AG20443 (cell line): ENCODE results near the gene CAMK1G.

Source experiments
- DNase-seq: peaks from one replicate; pipeline ENCODE4 v3.0.0; 2012; ENCODE audit warnings: low spot score, mixed read lengths

The CAMK1G gene

GRCh38 chr1:209583408-209583807, at the start of gene CAMK1G:
TSS of gene CAMK1G (plus strand) at chr1:209583714. CDS start at chr1:209594984, 11,270 bp downstream.
- DNase-seq: peak; percentile 70

- no peak for DNase-seq
These were observed 48.8 kb upstream of the CAMK1G start for GRCh38 chr1:209534496-209535250.

DNA sequence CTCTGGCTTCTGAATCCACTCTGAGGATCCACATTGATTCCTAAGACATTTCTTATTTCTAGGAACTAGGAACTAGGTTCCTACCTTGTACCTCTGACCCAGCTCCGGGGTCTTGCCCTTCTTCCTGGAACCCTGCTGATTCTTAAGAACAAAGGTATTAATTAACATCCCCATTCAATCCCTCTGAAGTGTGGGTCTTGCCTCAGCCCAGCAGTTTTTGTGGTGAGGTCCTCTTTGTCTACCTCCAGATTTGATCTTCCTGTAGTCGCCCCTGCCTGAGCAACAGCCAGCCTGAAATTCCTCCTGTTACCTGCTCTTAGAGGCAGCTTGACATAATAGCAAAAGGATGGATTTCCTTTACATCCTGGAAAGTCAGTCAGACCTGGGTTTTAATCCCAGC, 46.7 kb upstream of the CAMK1G start:
- DNase-seq: no peak

GRCh38 chr1:209537336-209538114, 46.0 kb upstream of the CAMK1G start:
- DNase-seq: no peak

DNA sequence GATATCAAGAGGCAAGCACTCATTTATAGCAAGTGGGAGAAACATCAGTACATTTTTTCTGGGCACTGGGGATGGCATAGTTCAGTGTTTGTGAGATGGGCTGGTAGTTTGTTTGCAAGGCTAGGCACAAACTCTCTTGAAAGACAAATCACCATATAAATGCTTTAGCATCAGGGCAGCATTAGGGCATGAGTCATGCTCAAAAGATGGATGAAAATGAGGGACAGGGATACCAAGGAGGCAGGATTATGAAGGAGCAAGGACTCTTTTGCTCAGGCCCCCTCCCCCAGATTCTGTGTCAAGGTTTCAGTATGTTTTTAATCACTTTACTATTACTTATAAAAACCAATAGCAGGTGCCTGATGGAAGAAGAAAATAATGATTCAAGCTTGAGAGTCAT, 43.9 kb upstream of the CAMK1G start:
- no peak for DNase-seq

GRCh38 chr1:209542585-209542984, 40.9 kb upstream of the CAMK1G start:
- DNase-seq: no peak

DNA sequence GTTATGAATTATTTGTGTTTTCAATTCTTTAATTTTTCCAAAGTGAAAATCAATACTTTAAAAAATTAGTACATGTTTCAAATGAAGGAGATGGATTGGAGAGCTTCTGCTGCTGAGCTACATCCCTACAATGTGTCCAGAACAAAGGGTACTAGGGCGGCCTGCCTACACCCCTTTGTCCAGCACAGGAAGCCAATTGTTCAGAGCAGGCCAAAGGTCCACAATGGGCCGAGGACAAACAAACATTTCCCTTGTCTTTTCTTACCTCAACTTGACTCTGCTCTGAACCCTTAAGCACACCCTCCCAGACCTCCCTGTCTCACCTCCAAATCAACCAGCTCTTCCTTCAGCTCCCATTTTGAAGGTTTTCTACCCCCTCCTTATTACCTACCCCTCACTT, 39.4 kb upstream of the CAMK1G start:
- DNase-seq: no peak

DNA sequence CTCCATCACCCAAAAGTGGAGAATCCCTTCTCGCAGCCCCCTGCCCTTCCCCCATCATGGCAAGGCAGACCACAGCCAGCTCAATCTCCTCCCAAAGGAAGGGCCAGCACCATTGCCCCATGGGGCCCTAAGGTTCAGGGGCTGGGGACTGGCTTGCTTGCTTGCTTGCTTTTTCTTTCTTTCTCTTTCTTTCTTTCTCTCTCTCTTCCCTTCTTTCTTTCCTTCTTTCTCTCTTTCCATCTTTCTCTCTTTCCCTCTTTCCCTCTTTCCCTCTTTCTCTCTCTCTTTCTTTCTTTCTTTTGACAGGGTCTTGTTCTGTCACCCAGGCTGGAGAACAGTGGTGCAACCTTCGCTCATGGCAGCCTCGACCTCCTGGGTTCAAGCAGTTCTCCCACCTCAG, 38.1 kb upstream of the CAMK1G start:
- DNase-seq: no peak

DNA sequence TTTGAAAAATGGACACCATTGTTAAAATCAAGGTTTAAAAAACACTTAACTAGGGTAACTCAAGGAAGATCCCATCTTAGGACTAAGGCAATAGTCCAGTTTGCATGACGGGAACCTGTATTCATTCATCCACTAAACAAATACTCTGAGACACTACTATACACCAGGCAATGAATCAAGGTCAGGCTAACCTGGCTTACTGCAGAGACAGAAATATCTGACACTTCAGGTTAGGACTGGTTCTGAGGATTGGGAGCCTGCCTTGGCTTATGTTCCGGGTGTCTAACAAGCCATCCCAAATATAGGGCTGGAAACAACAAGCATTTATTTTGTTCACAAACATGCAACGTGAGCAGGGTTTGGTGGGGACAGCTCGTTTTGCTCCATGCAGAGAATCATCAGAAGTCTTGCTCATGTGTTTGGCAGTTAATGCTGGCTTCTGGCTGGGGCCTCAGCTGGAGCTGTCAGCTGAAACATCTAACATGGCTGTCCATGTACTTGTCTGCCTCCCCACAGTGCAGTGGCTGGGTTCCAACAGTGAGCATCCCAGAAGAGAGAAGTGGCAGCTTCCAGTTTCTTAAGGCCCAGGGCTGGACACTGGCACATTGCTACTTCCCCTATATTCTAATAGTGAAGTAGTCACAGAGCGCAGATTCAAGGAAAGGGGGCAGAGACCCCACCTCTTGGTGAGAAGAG, 37.0 kb upstream of the CAMK1G start:
- no peak for DNase-seq

DNA sequence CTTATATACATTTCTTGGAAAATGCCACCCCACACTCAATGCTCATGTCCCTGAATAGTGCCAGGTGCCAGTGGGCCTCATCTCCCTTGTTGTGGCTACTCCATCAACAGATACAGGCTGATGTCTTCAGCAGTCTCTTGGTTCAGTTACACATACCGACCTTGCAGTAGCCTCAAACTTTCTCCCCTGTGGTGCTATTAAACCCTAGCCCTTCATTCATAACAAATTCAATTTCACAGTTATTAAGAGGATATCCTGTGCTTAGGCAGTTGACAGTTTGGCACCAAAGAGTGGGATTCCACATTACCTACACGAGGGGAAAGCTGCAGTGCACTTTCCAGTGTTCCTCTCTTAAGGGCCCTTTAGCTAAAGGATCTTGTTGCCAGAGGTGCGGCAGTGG, 35.9 kb upstream of the CAMK1G start:
- no peak for DNase-seq

DNA sequence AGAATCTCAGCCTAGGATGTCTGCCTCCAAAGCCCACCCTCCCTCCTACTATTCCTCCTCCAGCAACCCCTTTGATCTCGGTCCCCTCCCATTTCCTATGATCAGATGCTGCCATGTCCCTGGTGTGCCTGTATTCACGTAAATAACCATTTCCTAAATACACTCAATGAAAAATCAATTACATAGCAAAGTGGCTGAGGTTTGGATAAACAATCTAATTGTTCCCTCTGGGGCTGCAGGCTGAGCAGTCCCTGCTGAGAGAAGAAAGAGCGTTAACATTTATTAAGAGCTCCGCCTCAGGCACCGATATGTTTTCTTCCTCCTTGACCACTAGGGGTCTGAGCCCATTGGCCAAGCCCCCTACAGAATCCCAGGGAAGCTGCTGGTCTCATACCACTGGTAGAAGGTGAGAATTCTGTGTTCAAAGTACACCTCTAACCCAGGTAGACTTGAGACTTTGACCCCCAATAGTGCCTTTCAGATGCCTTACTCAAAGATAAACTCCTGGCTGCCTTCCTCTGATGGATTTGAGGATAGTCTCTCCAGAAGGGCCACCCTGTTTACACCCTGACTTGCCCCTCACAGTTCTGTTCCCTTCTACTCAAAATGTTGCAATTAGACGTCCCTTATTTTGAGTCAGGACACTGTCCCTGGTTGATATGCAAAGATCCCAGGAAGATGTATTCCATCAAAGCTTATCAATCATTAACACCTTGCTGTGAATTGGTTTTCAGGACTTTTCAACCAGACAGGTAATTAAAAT, 33.9 kb upstream of the CAMK1G start:
- no peak for DNase-seq

DNA sequence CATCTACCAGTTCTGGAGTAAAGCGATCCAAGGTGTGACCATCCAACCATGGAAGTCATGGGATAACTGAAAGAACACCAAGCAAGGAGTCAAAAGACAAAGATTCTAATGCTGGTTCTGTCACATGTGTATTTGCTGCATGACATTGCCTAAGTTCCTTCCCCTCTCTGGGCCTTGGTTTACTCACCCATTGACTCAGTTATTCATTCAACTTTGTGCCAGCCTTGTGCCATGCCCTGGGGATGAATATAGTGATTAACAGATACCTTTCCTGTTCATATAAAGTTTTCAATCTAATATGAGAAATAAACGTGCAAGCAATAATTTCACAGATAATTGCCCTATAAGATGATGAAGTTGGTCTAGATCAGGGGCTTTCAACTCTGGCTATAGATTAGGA, 33.0 kb upstream of the CAMK1G start:
- DNase-seq: no peak

DNA sequence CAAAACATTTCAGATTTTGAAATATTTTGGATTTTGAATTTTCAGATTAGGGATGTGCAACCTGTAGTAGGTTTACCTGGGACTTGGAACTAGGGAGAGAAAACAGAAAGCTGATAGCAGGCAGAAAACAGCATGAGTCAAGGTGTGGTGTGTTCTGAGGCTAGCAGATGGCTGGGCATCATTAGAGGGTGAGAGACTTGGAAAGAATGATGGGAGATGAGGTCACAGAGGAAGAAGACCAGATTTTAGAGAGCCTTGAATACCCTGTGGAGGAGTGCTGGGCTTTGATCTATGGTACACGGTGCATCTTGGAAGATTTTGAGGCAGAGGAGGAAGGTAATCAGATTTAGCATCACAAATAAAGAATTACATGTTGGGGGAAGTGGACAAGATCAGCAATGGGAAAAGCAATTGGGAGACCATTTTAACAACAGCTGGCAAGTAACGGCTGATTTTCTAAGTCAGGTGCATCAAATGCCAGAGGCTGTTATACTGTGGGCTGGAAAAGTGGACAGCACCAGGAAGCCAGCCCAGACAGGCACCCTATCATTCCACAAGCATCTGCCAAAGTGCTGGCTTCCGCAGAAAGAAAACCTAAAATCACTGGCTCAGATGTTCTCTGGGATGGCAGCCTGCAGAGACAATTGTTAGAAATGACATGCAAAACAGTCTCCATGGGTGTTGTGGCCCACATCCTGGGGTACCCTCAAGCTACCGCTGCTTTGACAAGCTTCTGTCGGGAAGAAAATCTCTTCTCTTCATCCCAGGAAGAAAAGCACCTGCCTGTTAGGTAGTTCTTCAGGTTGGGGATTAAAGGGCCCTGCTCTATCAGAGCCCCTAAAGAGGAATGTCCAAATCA, 30.9 kb upstream of the CAMK1G start:
- DNase-seq: no peak

GRCh38 chr1:209554761-209555611, 28.5 kb upstream of the CAMK1G start:
- DNase-seq: no peak

- no peak for DNase-seq
These were observed 27.3 kb upstream of the CAMK1G start for GRCh38 chr1:209556162-209556690.

DNA sequence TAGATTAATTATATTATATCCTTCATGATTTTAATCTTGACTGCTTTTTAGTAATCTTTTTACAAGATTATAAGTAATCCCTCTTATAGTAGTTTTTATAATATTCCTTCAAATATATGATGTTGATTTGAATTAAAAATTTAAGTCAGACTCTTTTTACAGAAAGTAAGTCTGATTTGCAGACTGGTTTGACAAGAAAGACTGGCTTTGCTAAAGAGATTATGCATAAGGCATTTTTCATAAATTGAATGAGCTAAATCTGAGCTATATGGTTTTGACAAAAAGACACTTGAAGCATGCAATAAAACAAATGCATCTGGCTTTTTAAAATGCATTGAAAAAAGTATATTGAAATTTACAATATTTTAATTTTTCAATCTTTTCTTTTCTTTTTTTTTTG, 26.3 kb upstream of the CAMK1G start:
- no peak for DNase-seq

GRCh38 chr1:209560529-209560928, 23.0 kb upstream of the CAMK1G start:
- DNase-seq: no peak

GRCh38 chr1:209560952-209561351, 22.6 kb upstream of the CAMK1G start:
- DNase-seq: no peak

DNA sequence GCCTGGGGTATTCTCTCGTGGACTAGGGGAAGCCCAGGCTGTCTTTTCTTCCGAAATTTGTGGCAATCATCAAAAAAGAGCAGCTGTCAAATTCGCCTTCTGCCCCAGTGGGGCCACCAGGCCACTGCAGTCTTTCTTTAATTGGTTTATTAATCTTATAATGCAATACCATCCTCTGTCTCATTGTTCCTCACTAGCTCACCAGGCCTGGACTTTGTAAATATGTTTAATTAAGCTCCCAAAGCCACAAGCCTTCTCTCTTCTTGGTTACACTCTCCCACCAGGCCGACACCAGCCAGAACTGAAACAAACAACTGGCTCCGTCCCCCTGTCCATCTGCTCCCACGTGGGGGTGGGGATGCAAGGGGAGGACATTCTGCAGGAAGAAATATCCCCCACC, 22.0 kb upstream of the CAMK1G start:
- DNase-seq: no peak

GRCh38 chr1:209564849-209565248, 18.7 kb upstream of the CAMK1G start:
- DNase-seq: no peak
